Dendritic cell treated with granulocyte-macrophage colony-stimulating factor and Interleukin-4, amounts not matched to agents 40 ng/mL and 50 ng/mL, for 4 days (primary cell): Measurements from ENCODE around the gene MBD3L5.
"Not testable (repeated sequence)": the region's sequence is repeated elsewhere in the genome, so short reads cannot be mapped to it uniquely, and the experiment has no call there.

Experiments
- H3K27ac Mint-ChIP-seq: one replicate; pipeline ENCODE4 v1.8.0; 2022; ENCODE audit warnings: mild to moderate bottlenecking, mixed read lengths
- H3K27me3 Mint-ChIP-seq: one replicate; pipeline ENCODE4 v1.8.0; 2022; ENCODE audit warnings: mild to moderate bottlenecking, mixed read lengths
- H3K36me3 Mint-ChIP-seq: one replicate; pipeline ENCODE4 v1.8.0; 2022; ENCODE audit warnings: low read depth, mixed read lengths
- H3K4me1 Mint-ChIP-seq: one replicate; pipeline ENCODE4 v1.8.0; 2022; ENCODE audit warnings: low read depth, mixed read lengths
- H3K4me3 Mint-ChIP-seq: one replicate; pipeline ENCODE4 v1.8.0; 2022; ENCODE audit warnings: mild to moderate bottlenecking, moderate library complexity, mixed read lengths
- H3K9me3 Mint-ChIP-seq: one replicate; pipeline ENCODE4 v1.8.0; 2022; ENCODE audit warnings: mixed read lengths
- intact Hi-C: fragments of 100-400 bp; cut with micrococcal nuclease; formaldehyde crosslinking; loops from one replicate; pipeline ENCODE4 v1.15.0; 2022

The MBD3L5 gene

DNA sequence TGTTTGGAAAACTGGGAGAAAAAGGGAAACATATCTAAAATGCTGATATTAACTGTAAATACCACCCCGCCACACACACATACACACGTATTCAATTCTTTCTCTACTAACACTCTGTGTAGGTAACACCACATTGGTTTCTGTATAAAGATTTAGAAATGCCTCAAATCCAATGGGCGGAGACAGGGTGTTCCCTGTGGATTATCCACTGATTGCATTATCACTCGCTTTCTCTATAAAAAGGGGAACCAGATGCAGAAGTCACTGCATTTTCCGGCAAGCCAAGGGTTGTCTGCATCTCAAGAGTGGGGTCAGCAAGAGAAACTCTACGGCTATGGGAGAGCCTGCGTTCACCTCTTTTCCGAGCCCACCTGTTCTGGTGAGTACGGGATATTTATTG, at the start of gene MBD3L5:
Gene MBD3L5, plus strand, starts transcription at position 301 of the 400 bp plus-strand sequence. Its CDS starts 34 bp downstream, at position 335.
- intact Hi-C loops, H3K27me3 Mint-ChIP-seq, H3K4me3 Mint-ChIP-seq: not testable (repeated sequence)

DNA sequence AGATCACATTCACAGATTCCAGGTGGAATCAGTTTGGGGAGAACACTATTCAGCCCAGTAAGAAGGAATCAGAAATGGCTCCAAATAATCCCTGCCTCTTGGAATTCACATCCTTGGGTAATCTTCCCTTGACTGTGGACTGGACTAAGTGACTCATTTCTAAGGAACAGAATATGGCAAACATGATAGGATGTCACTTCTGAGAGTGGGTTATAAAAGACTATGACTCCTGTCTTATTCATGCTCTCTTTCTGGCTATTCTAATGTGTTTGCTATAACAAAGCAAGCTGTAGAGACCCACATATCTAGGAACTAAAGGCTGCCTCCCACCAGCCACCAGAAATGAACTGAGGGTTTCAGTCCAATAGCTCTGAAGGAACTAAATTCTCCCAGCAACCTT, 46.9 kb upstream of the MBD3L5 start:
- H3K4me3 Mint-ChIP-seq, result no peak overlapping the region
- peaks cover 39% of the 10 kb centered on the region for H3K9me3 Mint-ChIP-seq
- peaks cover 2% of the 10 kb centered on the region for H3K27me3 Mint-ChIP-seq
- H3K36me3 Mint-ChIP-seq, result peaks cover 83% of the 10 kb centered on the region
- intact Hi-C loops, result no loop called here
- no peak overlapping the region for H3K27ac Mint-ChIP-seq
- peaks cover 7% of the 10 kb centered on the region for H3K4me1 Mint-ChIP-seq

More for the DNA sequence above, at the start of gene MBD3L5:
- H3K27ac Mint-ChIP-seq, H3K36me3 Mint-ChIP-seq, H3K4me1 Mint-ChIP-seq, H3K9me3 Mint-ChIP-seq: not testable (repeated sequence)

DNA sequence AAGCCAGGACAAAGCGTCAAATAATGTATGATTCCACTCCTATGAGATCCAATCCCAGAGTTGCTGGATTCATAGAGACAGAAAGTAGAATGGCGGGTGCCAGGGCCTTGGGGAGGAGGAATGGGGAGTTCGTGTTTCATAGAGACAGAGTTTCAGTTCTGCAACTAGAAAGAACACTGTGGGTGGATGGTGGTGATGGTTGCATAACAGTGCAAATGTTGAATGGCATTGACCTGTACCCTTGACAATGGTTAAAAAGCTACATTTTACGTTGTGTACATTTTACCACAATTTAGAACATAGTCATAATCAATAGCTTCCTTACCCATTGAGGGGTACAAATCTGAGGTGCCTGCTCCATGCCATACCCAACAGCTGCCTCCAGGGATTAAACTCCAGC, 42.5 kb upstream of the MBD3L5 start:
- H3K36me3 Mint-ChIP-seq, result peaks cover 55% of the 10 kb centered on the region
- peaks cover 37% of the 10 kb centered on the region for H3K9me3 Mint-ChIP-seq
- peaks cover 26% of the 10 kb centered on the region for H3K4me1 Mint-ChIP-seq
- no peak overlapping the region for H3K4me3 Mint-ChIP-seq
- peak overlapping the region; percentile 71 for H3K27ac Mint-ChIP-seq
- intact Hi-C loops, result no loop called here
- no peaks in the 10 kb centered on the region for H3K27me3 Mint-ChIP-seq

DNA sequence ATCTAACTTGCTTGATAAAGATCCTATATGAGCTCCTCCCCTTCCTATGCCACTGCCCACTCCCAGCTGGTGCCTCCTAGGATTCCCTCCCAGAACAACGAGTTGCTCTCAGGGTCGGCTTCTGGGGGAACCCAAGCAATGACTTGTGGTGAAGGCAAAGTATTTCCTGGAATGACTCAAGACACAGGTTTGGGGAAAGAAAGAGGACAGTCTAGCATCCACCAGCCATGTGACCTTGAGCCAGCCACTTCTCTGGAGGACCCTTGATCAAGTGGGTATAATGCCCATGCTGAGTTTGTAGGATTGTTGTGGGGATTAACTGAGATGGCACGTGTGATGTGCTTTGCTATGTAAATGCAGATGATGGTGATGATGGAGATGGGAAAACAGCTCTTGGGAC, 42.1 kb upstream of the MBD3L5 start:
- Mint-ChIP-seq H3K9me3 (peaks cover 33% of the 10 kb centered on the region), H3K27ac (peak overlapping the region; percentile 71), H3K36me3 (peaks cover 51% of the 10 kb centered on the region), H3K4me1 (peaks cover 28% of the 10 kb centered on the region), H3K4me3 (no peak overlapping the region), H3K27me3 (no peaks in the 10 kb centered on the region)
- intact Hi-C loops, result no loop called here

DNA sequence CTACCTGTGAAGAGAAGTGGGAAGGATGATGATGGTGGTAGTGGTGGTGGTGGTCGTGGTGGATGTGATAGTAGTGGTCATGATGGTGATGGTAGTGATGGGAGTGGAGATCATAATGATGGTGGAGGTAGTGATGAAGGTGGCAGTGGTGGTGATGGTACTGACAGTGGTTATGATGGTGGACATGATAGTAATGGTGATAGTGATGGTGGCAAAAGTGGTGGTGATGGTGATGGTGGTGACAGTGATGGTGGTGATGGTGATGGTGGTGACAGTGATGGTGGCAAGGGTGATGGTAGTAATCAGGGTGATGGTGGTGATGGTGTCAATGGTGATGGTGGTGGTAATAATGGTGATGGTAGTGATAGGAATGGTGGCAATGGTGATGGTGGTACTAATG, 35.3 kb upstream of the MBD3L5 start:
- intact Hi-C loops, result no loop called here
- peaks cover 58% of the 10 kb centered on the region for H3K4me1 Mint-ChIP-seq

DNA sequence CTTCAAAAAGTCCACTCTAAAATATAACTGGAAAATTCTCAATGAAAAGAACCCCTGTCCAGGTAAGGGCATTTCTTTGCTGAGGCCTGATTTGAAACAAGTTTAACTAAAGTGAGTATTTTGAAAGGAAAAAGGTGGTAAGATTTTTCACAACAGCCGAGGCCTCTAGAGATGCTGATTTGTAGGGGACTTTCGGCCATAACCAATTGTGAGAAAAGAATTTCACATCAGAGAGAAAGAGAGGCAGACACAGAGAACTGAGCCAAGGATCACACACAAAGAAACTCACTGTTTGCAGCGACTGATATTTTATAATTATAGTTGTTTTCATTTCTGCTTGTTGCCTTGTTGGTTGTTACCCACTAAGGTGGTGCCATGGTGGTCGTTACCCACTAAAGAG, 33.6 kb upstream of the MBD3L5 start:
- Mint-ChIP-seq H3K9me3 (peaks cover 13% of the 10 kb centered on the region), H3K4me3 (peak overlapping the region; percentile 70), H3K4me1 (peaks cover 60% of the 10 kb centered on the region), H3K36me3 (peaks cover 13% of the 10 kb centered on the region), H3K27ac (peak overlapping the region; percentile 74), H3K27me3 (no peaks in the 10 kb centered on the region)
- intact Hi-C loops, result no loop called here

More for the DNA sequence above, 35.3 kb upstream of the MBD3L5 start:
- H3K4me3 Mint-ChIP-seq, result no peak overlapping the region
- no peaks in the 10 kb centered on the region for H3K27me3 Mint-ChIP-seq
- H3K27ac Mint-ChIP-seq, result no peak overlapping the region
- peaks cover 13% of the 10 kb centered on the region for H3K9me3 Mint-ChIP-seq
- H3K36me3 Mint-ChIP-seq, result peaks cover 19% of the 10 kb centered on the region

DNA sequence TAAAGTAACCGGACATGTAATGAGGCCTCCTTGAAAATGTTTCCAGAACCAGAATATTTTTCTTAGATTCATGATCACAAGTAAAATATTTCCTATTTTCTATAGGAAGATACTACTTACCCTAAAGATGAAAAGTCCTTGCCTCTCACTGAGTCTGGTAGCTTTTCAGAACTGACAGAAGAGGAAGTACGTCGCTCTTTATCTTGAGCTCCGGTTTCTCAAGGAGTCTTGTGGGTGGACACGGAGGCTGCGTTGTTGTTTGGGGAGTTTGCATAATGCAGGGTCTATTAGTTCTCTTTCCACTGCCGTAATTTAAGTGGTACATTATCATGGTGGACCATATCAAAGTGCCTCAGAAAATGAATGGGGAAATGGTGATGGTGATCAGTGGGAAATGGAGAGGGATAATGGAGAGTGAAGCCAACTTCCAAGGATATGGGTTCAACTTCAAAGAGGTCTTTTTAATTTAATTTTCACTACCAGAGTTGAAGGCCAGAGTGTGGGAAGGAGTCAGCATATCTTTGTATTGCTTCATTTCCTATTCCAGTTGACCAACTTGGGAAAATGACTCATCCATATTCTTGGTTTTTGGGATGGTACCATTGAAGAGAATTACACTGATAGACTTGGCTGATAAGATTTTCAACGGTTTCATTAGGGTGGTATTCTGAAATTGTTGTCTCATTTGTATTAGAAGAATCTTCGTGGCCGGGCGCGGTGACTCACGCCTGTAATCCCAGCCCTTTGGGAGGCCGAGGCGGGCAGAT, 32.5 kb upstream of the MBD3L5 start:
- Mint-ChIP-seq H3K4me3 (peak overlapping the region; percentile 70), H3K36me3 (peaks cover 13% of the 10 kb centered on the region), H3K9me3 (peaks cover 13% of the 10 kb centered on the region), H3K27ac (peak overlapping the region; percentile 74), H3K4me1 (peaks cover 60% of the 10 kb centered on the region), H3K27me3 (no peaks in the 10 kb centered on the region)
- intact Hi-C loops, result no loop called here

DNA sequence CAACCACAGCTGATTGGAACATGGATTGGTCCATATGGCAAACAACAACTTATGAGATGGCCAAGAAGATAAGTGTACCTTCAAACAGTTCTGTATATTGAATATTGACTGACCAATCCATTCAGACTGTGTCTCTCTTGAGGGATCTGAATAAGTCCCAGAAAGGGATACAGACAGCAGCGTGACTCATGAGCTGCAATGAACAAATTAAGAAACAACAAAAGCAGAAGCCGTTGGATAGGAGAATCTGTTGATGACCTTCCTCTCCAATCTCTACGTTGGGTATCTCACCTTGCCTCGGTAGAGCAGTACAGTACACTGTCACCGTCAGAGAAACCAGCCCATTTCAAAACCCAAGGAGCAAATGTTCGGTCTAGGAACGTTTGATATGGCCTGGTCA, 30.4 kb upstream of the MBD3L5 start:
- Mint-ChIP-seq H3K27ac (peak overlapping the region; percentile 91), H3K9me3 (peaks cover 9% of the 10 kb centered on the region), H3K4me1 (peaks cover 53% of the 10 kb centered on the region), H3K4me3 (no peak overlapping the region), H3K27me3 (no peaks in the 10 kb centered on the region), H3K36me3 (peaks cover 9% of the 10 kb centered on the region)
- intact Hi-C loops, result no loop called here

DNA sequence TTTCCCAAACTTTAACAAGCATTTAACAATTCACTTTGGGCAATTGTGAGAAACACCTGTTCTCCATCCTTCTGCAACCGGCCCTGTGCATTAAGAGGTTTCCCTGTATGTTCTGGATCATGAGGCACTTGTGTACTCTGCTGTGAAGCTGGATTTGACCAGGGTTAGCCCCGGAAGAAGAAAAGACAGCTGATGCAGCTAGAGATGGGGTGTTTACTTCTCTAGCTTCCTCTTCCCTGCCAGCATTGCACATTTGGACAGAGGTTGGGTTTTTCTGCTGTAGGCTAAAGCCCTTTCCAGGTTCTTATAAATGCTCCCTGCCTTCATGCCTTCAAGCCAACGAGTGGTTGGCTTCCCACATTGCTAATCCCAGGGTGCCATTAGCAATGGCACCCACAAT, 30.0 kb upstream of the MBD3L5 start:
- Mint-ChIP-seq H3K9me3 (peaks cover 5% of the 10 kb centered on the region), H3K4me3 (peak overlapping the region; percentile 6), H3K4me1 (peaks cover 49% of the 10 kb centered on the region), H3K27ac (peak overlapping the region; percentile 91), H3K27me3 (no peaks in the 10 kb centered on the region), H3K36me3 (peaks cover 5% of the 10 kb centered on the region)
- intact Hi-C loops, result no loop called here

DNA sequence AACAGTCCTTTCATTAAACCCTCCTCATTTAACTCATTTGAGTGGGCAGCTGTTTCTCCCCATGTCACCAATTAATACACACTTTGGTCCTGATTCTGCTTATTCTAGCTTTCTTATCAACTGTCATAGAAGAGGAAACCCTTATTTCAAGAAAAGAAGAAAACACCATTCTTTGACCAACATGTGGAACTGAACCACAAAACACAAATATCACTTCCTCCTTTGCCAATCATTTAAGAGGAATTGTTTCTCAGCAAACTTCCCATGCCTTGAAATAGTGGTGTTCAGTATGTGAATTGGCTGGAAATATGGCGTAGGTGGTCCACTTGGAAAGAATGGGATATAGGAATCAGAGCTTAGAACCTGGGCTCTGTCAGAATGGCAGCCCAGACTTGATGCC, 29.6 kb upstream of the MBD3L5 start:
- H3K36me3 Mint-ChIP-seq, result peaks cover under 1% of the 10 kb centered on the region
- no peaks in the 10 kb centered on the region for H3K27me3 Mint-ChIP-seq
- H3K4me3 Mint-ChIP-seq, result peak overlapping the region; percentile 6
- H3K27ac Mint-ChIP-seq, result peak overlapping the region; percentile 91
- intact Hi-C loops, result no loop called here
- H3K9me3 Mint-ChIP-seq, result peaks cover under 1% of the 10 kb centered on the region
- peaks cover 45% of the 10 kb centered on the region for H3K4me1 Mint-ChIP-seq

DNA sequence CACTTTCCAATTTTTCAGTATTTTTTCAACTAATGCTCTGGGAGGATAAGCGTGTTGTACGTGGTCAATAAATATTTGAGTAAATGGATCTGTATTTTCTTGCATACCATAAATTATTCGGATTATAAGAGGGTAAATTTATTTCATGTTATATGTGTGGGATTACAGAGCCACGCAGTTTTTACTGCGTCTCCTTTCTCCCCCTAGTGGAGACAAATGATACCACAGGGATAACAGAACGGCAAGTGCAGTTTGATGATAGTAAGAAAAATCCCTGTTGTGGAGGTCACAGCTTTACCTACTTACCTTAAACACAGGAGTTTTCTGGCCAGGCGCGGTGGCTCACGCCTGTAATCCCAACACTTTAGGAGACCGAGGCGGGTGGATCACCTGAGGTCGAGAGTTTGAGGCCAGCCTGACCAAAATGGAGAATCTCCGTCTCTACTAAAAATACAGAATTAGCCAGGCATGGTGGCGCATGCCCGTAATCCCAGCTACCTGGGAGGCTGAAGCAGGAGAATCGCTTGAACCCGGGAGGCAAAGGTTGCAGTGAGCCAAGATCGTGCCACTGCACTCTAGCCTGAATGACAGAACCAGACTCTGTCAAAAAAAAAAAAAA, 26.0 kb upstream of the MBD3L5 start:
- intact Hi-C loops, result no loop called here
- Mint-ChIP-seq H3K27ac (no peak overlapping the region), H3K27me3 (no peaks in the 10 kb centered on the region), H3K36me3 (no peaks in the 10 kb centered on the region), H3K9me3 (peaks cover 8% of the 10 kb centered on the region), H3K4me1 (peaks cover 45% of the 10 kb centered on the region), H3K4me3 (no peak overlapping the region)

DNA sequence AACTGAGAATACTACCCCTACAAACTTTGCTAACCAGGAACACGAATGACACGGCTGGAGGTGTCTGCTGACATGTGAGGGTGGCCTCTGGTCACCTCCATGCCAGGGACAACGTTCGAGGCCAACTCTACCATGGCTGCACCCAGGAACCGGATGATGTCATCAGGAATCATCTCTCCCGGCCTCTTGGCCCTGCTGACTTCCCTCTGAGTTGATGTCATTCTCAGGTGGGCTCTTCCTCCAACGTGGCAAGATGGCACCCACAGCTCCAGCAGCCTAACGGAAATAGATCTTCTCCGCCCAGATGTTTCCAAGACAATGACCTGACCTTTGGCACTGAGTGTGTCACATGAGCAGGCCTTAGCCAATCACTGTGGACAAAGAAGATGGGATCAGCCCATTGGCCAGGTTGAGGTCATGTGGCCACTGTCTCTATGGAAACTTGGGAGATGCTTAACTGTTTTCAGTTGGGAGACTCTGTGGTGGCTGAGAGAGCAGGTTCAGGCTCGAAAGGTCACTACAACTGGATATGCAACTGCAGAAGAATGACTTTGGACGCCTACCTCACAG, 24.2 kb upstream of the MBD3L5 start:
- H3K4me1 Mint-ChIP-seq, result peaks cover 32% of the 10 kb centered on the region
- no peak overlapping the region for H3K27ac Mint-ChIP-seq
- no peaks in the 10 kb centered on the region for H3K36me3 Mint-ChIP-seq
- intact Hi-C loops, result no loop called here
- no peak overlapping the region for H3K4me3 Mint-ChIP-seq
- H3K27me3 Mint-ChIP-seq, result peaks cover 1% of the 10 kb centered on the region
- peaks cover 8% of the 10 kb centered on the region for H3K9me3 Mint-ChIP-seq

DNA sequence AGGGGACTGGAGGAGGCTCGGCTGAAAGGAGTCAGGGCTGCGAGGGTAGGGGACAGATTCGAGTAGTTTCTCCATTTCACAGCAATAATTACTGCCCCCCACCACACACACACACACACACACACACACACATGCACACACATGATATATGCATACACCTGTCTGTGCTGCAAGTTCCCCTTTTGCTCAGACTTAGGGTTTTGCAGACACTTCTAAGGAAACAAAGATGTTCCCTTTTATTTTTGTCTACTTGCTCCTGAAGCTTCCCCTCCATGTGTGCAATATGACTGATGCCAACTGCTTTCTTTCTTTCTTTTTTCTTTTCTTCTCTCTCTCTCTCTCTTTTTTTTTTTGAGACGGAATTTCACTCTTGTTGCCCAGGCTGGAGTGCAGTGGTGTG, 22.5 kb upstream of the MBD3L5 start:
- H3K27ac Mint-ChIP-seq, result peak overlapping the region; percentile 7
- H3K4me1 Mint-ChIP-seq, result peaks cover 31% of the 10 kb centered on the region
- intact Hi-C loops, result no loop called here
- H3K36me3 Mint-ChIP-seq, result no peaks in the 10 kb centered on the region
- H3K4me3 Mint-ChIP-seq, result peak overlapping the region; percentile 2
- peaks cover 8% of the 10 kb centered on the region for H3K9me3 Mint-ChIP-seq
- H3K27me3 Mint-ChIP-seq, result peaks cover 3% of the 10 kb centered on the region
